C4-2B (cell line): ENCODE results near the gene RCOR1.

Experiments used
- H3K27ac ChIP-seq: fragments of 450-650 bp; 2 replicates; pipeline ENCODE4 v1.5.1; 2017
- ZFX ChIP-seq: fragments of 450-650 bp; IDR thresholded peaks from 2 replicates; pipeline ENCODE4 v1.6.1; 2017
- TF ChIP-seq, protein P1 (sequence below): fragments of 450-650 bp; conservative IDR thresholded peaks from 2 replicates; pipeline ENCODE4 v1.5.1; 2017; ENCODE audit warnings: mild to moderate bottlenecking

The RCOR1 gene

GRCh38 chr14:102644523-102644922 is 52.1 kb downstream of the RCOR1 start:
- TF ChIP-seq ZFX, result no peak
- TF ChIP-seq, protein P1, sequence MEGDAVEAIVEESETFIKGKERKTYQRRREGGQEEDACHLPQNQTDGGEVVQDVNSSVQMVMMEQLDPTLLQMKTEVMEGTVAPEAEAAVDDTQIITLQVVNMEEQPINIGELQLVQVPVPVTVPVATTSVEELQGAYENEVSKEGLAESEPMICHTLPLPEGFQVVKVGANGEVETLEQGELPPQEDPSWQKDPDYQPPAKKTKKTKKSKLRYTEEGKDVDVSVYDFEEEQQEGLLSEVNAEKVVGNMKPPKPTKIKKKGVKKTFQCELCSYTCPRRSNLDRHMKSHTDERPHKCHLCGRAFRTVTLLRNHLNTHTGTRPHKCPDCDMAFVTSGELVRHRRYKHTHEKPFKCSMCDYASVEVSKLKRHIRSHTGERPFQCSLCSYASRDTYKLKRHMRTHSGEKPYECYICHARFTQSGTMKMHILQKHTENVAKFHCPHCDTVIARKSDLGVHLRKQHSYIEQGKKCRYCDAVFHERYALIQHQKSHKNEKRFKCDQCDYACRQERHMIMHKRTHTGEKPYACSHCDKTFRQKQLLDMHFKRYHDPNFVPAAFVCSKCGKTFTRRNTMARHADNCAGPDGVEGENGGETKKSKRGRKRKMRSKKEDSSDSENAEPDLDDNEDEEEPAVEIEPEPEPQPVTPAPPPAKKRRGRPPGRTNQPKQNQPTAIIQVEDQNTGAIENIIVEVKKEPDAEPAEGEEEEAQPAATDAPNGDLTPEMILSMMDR, result no peak
- H3K27ac ChIP-seq, result no peak overlapping the region

- no peak overlapping the region for H3K27ac ChIP-seq
- TF ChIP-seq, protein P1, result no peak
Measured at GRCh38 chr14:102645746-102646440, 53.4 kb downstream of the RCOR1 start.

GRCh38 chr14:102646615-102647014 is 54.2 kb downstream of the RCOR1 start:
- TF ChIP-seq, protein P1, result no peak
- no peak for TF ChIP-seq ZFX
- no peak overlapping the region for H3K27ac ChIP-seq

GRCh38 chr14:102652194-102652593 is 59.7 kb downstream of the RCOR1 start:
- no peak for TF ChIP-seq ZFX
- TF ChIP-seq, protein P1, result no peak
- H3K27ac ChIP-seq, result no peak overlapping the region

GRCh38 chr14:102654298-102654697 is 61.8 kb downstream of the RCOR1 start:
- TF ChIP-seq, protein P1, result no peak
- no peak for TF ChIP-seq ZFX

DNA sequence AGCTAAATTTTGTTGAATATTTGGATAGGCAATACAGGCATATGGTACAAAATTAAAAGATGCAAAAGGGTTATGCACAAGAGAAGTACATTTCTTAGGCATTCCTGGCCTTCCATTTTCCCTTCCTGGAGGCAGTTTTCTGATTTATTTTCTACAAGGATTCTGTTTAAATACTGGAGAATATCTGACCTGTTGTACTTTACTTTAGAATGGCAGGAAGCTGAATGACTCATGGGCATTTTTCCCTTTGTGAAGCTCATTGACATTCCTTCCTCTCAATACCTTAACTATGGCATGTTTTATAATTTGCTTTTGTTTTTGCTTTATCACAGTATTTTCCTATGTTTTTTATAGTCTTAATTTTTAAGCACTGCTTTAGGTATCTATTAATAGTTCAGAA is 62.7 kb downstream of the RCOR1 start:
- TF ChIP-seq ZFX, result no peak
- TF ChIP-seq, protein P1, result no peak
- H3K27ac ChIP-seq, result no peak overlapping the region

More at GRCh38 chr14:102654298-102654697, 61.8 kb downstream of the RCOR1 start:
- H3K27ac ChIP-seq, result no peak overlapping the region

DNA sequence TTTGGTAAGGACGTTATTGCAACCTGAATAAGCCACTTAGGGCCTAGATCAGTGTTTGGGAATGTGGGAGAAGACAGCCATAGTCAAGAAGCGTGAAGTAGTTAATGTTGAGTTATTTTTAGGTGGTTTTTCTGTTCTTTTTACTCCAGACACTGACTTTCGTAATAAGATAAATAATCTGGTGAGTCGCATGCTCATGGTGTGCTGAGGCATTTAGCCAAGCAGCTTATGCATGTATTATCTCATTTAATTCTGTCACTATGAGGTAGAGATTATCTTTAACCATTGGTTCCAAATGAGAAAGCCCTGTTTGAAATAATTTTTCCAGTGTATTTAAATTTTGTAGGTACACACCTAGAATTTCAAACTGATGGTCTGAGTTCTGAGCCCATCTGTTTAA is 67.3 kb downstream of the RCOR1 start:
- no peak overlapping the region for H3K27ac ChIP-seq
- TF ChIP-seq ZFX, result no peak

- TF ChIP-seq, protein P1, result no peak
- TF ChIP-seq ZFX, result no peak
- H3K27ac ChIP-seq, result no peak overlapping the region
Measured at GRCh38 chr14:102661614-102662013, 69.2 kb downstream of the RCOR1 start.
